ENCODE data around the gene NFIB.

NFIB gene

GRCh38 chr9:14098486-14099180, 215.3 kb downstream of the NFIB start:
- no peak for DNase-seq (ENCODE audit: low read depth)

DNA sequence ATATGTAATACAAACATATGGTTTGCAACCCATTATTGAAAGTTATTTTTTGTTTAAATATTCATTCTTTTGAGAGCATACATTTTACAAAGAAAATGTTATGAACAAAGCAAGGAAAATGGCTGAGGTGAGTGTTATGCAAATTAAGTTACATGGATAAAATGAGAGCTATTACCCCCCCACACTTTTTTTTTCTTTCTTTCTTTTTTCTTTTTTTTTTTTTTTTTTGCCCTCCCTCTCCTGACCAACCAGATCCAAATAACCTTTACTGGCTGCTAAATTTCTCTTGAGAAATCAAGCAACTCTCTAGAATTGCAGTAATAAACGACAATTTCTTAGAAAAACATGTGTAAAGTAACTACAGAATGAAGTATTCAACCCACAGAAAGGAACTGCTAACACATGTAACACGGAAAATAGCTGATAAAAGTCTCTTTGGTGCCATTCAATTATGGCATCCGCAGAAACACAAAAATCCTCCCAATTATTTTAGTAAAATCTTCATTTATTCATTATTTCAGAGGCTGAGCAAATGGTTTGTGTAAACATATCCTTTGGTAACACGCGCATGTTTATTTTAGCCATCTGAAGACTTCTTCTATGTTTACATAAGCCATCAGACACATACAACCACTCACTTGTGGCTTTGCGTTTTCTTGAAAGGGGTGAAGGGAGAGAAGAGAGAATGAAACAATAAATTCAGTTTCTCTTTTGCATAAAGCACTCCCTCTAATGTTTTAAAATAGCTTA, 216.1 kb downstream of the NFIB start:
- DNase-seq (ENCODE audit: low read depth), result no peak

DNA sequence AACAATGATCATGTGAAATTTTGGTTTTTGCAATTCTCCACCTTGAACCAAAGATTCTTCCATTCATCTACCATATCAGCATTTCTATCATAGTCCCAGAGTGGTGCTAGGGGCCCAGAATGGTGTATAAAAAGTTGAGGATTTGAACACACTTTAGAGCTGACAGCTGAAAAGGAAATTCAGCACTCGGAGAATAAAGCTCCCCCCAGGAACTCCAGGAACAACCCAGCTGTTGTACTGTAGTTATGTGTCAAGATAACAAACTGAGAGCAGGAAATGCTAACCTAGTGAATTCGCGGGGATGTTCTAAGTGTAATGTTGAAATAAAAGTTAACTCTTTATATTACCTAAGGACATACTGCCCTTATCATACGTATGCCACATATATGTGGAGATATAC, 216.7 kb downstream of the NFIB start:
- DNase-seq (ENCODE audit: low read depth), result no peak

DNA sequence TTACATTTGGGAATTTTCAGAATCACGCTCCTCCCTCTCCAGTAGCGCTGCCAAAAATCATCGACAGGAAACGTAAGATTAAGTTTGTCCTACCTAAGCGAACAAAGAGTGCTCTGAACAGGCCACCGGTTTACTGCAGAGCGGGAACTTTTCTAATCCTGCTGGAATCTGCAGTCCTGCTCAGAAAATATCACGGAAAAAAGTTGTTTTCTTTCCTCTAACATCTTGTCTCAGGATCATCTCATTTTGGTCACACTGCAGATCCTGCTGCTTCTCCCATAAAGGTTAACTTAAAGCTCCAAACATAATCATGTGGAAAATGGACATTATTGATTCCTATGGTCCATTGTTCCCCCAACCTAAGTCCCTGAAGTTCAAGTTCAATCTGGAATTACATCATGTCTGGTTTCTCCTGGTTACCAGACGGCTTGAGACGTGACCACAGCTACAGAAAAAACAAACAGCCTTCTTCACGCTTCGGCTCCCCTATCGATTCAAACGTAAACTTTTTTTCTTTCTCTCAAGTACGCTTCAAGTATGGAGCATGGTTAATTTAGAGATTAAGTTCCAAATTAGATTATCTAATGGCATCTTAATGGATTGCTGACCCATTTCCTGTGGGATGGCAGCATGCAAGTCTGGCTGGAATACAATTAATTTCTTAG, 217.6 kb downstream of the NFIB start:
- no peak for DNase-seq (ENCODE audit: low read depth)

- no peak for DNase-seq (ENCODE audit: low read depth)
Measured at GRCh38 chr9:14095277-14095676, 218.7 kb downstream of the NFIB start.

DNA sequence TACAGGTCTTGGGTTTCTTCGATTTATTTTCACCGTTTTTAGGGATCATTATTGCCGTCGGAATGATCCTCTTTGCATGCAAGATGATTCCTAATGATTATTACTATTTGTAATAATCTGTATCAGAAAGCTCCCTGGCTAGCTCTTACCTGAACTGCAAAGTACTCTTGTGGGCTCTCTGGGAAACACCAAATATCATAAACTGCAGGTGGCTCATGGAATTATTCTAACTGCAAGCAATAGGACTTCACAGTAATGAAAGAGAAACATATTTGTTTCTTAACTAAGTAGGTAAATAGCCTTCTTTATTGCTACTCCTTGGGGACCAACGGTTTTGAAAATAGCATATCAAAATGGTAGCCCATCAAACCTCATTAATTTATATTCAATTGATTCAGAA, 219.4 kb downstream of the NFIB start:
- DNase-seq (ENCODE audit: low read depth), result no peak

DNA sequence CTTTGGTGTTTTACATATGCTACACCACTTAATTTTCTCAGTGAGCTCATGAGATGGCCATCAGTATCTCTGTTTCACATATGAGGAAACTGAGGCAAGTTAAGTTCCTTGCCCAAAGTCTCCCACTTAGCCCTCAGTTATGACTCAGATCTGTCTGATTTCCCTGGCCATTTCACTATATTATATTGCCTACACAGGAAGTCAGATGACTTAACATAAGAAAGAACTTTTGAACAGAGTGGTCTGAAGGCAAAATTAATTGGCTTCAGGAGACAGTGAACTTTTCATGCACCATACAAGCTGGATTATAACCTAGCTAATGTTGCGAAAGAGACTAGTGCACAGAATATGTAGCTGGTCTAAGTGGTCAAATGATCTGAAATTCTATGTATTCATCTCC, 221.6 kb downstream of the NFIB start:
- no peak for DNase-seq (ENCODE audit: low read depth)

- no peak for DNase-seq (ENCODE audit: low read depth)
Measured at GRCh38 chr9:14089051-14089803, 224.7 kb downstream of the NFIB start.

DNA sequence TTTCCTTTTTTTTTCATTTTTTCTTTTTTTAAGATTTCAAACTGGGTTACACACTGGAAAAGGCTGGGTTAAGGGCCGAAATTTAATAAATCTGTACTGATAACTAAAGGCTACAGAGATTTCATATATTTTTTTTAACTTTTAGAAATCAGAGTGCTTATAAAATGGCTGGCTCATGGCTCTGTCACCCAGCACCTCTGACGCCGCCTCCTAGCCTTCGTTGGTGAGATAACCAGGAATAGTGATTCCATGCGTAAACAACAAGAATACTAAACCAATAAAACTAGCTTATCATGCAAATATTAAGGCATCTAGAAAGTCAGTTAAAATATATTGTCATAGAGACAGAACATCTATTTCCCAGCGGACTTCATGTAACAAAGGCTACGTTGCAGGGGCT, 226.4 kb downstream of the NFIB start:
- no peak for DNase-seq (ENCODE audit: low read depth)

DNA sequence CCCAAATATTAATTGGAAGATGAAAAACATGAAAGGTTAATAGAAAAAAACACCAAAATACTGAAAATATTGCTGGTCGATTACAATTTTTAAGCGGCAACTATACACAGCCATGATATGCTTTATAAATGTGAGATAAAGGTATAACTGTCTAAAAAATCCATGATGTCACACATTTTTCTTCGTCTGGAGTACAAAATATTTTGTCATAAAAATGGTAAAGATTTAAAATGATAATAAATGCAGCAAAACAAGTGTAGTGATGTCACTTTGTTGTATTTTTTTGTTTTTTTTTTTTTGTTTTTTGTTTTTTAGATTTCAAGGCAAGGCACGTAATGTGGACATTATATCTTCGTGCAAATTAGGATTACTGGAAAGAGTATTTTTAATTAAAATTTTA, 227.4 kb downstream of the NFIB start:
- no peak for DNase-seq (ENCODE audit: low read depth)

GRCh38 chr9:14085810-14086209, 228.1 kb downstream of the NFIB start:
- DNase-seq (ENCODE audit: low read depth), result no peak

- no peak for DNase-seq (ENCODE audit: low read depth)
Measured at GRCh38 chr9:14084867-14085266, 229.1 kb downstream of the NFIB start.

GRCh38 chr9:14083366-14083765, 230.6 kb downstream of the NFIB start:
- DNase-seq (ENCODE audit: low read depth), result no peak

DNA sequence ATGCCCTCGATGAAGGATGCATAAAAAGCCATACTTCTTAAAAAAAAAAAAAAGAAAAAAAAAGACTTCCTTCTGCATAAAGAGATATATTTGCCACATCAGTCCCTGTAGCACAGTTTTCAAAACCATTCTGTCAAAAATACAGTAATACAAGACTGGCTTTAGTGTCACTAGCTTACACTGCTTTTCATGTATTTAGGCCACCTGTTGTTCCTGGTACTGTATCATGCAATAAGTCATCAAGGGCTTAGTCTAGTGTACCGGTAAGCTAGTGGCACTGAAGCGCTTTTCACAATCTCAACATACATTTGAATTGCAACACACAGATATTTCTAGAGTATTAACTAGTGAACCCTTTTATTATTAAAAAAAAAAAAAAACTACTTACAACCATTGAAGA, 231.2 kb downstream of the NFIB start:
- DNase-seq (ENCODE audit: low read depth), result no peak

- DNase-seq (ENCODE audit: low read depth), result no peak
Measured at GRCh38 chr9:14081745-14082144, 232.2 kb downstream of the NFIB start.

- no peak for DNase-seq (ENCODE audit: low read depth)
Measured at GRCh38 chr9:14080959-14081542, 232.9 kb downstream of the NFIB start.

DNA sequence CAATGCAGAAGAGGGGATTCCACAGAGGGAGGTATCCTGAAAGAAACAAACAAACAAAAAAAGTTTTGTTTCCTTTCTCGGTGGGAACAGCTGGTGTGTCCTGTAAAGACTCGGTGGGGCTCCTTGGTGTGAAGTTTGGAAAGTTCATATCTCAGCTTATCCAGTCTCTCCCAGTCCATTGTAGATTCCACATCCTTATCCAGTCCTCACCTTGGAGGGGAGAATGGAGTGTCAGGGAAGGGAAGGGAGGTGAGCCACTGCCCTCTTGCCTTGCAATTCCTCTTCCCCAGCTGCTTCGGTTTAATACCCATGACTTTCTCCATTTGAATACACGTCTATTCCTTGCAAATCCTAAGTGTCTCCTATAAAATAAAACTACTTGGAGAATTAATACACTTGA, 234.5 kb downstream of the NFIB start:
- no peak for DNase-seq (ENCODE audit: low read depth)

- no peak for DNase-seq (ENCODE audit: low read depth)
Measured at GRCh38 chr9:14077672-14078071, 236.3 kb downstream of the NFIB start.

DNA sequence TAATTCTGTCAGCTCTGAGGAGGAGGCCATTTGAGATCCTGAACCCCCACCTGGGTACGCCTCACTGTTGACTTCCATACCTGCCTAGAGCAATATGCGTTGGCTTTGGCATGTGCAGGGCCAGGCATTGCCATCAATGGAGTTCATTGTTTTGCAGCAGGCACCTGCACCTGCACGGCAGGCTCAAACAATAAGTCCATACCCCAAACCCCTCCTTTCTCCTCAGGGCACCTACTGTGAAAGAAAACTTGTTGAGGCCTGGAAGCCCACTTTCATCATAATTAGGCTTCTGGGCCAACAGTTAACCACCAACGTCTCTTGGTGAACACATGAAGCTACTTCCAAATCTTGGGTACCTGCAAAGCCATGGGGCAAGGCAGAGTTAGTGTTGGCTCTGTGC, 238.7 kb downstream of the NFIB start:
- DNase-seq (ENCODE audit: low read depth), result no peak

DNA sequence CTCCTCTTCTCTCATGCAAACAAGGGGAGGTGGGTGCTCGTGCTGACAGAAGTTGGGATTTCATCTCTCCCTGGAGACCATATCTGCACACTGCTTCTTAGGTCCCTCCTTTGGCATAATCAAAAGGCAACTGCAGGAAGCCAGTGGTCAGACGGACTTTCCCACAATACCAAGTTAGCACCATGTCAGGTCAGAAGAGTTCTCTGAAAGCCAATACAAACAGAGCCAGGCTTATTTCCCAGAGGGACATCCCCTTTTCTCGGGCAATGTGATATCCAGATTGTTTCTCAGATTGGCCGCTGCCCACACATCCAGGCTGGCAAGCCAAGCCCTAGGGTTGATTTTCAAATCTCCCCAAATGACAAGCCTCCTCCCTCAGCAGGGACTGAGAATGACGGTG, 241.1 kb downstream of the NFIB start:
- no peak for DNase-seq (ENCODE audit: low read depth)

DNA sequence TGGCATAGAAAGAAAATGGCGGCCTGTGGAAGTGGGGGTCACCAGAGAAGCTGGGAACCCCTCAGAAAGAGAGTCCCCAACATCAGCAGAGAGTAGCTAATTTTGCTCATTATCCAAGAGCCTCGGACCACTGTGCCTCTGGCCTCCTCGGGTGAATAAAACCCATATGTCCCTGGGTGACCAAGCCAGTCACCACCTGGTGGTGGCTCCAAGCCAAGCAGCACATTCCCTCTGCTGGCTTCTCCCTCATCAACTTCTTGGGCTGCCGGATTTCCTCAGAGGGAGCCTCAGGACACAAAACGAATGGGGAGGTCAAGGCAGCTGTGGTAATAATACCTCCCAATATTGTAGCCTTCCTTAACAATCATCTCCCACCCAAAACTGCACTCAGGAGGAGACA, 242.5 kb downstream of the NFIB start:
- DNase-seq (ENCODE audit: low read depth), result no peak

GRCh38 chr9:14068690-14069089, 245.3 kb downstream of the NFIB start:
- no peak for DNase-seq (ENCODE audit: low read depth)
